NK-92 treated with Interleukin-12 subunit alpha and Interleukin-12 subunit beta, amount 100 ng/mL, for 24 hours (cell line): ENCODE measurements around the gene SPPL3.
A peak's percentile ranks its signal among the peaks of the same experiment; 100 is the strongest.
"Not testable (repeated sequence)": the region's sequence is repeated elsewhere in the genome, so short reads cannot be mapped to it uniquely, and the experiment has no call there.

ENCODE experiments used
- DNase-seq: peaks from one replicate; lab custom pipeline; 2025; lab: John Stamatoyannopoulos, UW

The SPPL3 gene

DNA sequence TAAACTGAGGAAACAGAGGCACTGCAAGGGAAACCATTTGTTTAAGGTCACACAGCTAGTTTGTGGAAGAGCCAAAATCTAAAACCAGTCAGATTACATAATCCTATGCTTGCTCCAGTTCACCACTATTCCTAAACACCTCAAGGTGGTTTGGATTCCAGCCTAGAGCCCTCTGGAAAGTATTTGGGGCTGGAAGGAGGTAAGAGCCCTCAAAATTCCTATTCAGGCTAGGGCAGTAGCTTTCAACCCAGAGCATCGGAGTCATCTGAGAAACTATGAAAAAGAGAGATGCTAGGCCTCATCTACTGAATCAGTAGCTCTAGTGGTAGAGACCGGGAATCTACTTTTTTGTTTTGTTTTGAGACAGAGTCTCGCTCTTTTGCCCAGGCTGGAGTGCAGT is 16.0 kb upstream of the SPPL3 start:
- DNase-seq, result no peak

- DNase-seq, result no peak
Observed at GRCh38 chr12:120917748-120918147, 13.6 kb upstream of the SPPL3 start.

- DNase-seq, result no peak
Observed at GRCh38 chr12:120916561-120916960, 12.4 kb upstream of the SPPL3 start.

GRCh38 chr12:120914794-120915193 is 10.6 kb upstream of the SPPL3 start:
- DNase-seq, result no peak

GRCh38 chr12:120909633-120910298 is 5.6 kb upstream of the SPPL3 start:
- no peak for DNase-seq

- no peak for DNase-seq
Observed at GRCh38 chr12:120905856-120906384, 1.8 kb upstream of the SPPL3 start.

DNA sequence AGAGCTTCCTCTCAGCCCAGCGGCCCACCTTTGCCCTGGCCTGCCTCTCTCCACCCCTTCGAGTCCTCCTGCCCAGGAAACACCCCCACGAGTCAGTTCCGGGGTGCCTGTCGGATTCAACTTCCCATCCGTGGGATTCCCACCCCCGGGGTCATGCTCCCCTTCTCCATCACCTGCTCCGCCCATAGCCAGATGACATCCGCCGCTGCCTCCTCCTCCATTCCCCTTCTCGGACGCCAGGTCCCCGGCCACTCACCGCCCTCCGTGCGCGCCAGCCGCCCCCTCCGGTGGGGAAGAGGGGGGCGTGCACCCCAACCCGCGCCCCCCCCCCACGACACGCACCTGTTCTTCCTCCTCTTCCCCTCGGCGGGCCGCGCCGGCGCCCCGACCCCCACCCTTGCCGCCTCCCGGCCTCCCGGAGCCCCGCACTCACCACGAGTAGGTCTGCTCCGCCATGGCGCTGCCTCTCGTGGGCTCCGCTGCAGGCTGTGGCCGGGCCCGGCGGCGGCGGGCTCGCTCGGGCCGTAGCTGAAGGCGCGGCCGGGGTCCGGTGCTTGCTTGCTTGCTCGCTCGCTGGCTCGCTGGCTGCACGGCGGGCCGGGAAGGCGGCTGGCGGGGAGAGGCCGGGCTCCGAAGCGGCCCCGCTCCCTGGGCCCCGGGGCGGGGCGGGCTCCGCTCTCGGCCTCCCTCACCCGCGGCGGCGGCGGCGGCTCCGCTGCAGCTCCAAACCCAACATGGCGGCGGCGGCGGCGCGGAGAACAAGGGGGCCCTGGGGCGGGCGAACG is 554 bp downstream of the SPPL3 start:
- DNase-seq, result peak; percentile 54

DNA sequence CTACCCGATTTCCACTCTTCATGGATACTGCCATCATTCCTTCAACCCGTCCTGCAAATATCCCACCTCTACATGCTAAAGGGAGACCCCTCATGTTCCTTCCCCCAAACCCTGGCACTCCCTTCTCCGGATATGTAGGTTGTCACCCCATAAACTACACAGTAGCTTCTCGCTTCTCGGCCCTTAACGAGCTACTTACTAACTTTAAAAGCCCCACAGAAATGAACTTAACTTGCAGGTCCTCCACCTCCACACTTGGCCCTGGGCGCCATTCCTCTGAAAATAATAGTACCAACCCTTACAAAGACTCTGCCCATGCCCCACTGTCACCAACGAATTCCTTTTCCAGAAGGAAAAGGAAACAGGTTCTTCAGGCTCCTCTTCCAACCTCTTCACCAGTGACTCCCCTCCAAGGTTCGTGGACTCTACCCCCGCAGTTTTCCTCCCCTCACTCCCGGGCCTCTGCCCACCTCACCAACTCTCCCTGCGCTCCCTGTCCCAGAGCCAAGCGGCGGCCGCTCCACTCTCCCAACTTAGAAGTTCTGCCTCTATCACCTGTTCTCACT is 1.2 kb downstream of the SPPL3 start:
- no peak for DNase-seq

DNA sequence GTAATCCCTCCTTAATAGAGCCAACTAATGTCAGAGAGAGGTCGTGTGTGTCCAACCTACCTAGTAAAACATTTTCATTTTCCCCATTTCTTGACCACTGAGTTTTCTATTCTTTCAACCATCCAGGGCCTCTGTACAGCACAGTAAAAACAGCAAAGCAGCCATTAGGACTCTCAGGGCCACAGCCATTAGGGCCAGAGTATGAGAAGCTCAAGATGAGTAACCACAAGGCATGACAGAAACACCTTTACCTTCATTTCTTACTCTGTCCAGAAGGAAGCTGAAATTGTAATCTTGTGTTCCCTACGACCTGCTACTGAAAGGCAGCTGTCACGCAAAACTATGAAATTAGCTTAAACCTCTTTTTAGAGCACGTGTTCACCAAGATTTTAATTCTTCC is 2.3 kb downstream of the SPPL3 start:
- DNase-seq, result no peak

GRCh38 chr12:120901101-120901500 is 3.1 kb downstream of the SPPL3 start:
- not testable (repeated sequence) for DNase-seq

GRCh38 chr12:120895532-120895931 is 8.6 kb downstream of the SPPL3 start:
- DNase-seq, result no peak

GRCh38 chr12:120892265-120892664 is 11.9 kb downstream of the SPPL3 start:
- no peak for DNase-seq

DNA sequence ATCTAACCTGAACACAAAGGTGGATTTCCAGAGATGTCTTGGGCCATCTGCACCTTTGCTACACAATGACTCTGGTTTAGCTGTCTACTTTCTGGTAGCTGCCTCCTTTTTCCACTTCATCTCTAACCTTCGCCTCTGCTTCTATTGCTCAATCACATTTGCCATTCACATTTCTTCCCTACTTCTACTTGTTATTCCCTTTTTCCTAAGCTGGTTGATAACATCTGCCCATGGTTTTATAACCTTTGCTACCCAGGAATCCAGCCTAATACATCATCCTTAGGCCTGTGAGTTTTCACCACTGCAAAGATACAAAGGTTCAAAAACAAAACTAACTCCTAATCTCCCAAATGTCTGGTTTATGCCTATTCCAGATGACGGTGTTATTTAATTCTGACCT is 13.2 kb downstream of the SPPL3 start:
- DNase-seq, result no peak

GRCh38 chr12:120887253-120888043 is 16.7 kb downstream of the SPPL3 start:
- no peak for DNase-seq

DNA sequence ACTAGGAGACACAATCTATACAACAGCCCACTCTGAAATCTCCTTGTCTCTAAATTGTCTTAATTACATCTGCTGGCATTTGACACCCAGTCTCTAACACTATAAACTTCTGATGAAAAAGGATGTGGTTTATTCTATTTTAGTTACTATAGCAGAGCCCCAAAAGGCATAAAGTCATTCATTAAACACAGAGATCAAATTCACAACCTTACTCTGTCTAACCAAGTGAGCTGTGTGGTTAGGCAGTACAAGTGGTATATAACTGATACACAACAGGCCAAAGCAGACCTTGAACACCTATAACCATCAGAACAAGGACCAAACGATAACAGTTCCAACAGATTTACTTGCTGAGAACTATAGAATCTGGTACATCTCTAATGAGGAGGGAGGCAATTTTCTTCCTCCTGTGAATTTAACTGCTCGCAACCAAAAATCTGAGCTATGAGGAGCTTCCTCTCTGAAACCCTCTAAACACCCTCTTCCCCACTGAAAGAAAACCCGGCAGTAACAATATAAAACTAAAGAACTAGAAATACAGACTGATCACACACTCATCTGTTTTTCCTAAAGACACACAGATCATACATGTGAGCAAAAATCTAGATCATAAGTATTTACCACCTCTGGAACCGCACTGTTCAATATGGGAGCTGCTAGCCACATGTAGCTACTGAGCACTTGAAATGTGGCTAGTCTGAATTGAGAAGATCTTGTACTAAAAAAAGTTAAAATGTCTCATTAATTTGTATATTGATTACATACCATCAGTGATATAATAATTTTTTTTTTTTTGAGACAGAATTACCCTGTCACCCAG is 17.7 kb downstream of the SPPL3 start:
- no peak for DNase-seq

GRCh38 chr12:120885521-120885920 is 18.6 kb downstream of the SPPL3 start:
- DNase-seq, result no peak

DNA sequence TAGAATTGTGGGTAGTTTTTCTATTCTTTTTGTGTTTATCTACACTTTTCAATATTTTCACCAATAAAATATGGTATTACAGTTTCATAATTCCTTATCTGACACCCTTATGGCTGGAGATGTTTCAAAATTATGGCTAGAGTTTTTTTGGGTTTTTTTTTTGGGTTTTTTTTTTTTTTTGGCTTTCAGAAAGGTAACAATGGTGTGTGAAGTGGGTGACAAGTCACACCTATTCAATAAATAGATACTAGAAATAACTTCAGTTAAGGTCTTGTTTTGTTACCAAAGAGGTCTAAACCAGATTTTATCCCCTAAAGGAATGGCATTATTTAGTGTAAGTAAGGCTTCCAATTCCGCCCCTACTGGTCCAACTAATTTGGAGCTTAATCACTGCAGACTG is 19.5 kb downstream of the SPPL3 start:
- DNase-seq, result no peak

DNA sequence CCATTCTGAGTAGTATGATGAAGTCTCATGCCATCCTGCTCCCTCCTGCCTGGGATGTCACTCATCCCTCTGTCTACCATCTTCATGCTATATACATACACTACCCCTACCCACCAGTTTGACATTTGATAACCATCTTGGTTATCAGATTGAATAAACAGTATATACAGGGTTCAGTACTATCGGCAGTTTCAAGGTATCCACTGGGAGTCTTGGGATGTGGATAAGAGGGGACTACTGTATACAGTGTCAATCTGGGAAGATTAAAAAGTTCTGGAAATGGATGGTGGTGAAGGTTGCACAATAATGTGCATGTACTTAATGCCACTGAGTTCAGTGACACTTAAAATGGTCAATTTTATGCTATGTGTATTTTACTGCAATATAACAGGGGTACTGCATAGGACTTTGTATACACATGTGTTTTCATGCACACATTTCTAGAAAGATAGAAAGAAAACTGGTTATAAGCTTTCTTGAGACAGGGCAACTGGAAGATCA is 22.1 kb downstream of the SPPL3 start:
- DNase-seq, result no peak

GRCh38 chr12:120879718-120880300 is 24.3 kb downstream of the SPPL3 start:
- DNase-seq, result no peak

DNA sequence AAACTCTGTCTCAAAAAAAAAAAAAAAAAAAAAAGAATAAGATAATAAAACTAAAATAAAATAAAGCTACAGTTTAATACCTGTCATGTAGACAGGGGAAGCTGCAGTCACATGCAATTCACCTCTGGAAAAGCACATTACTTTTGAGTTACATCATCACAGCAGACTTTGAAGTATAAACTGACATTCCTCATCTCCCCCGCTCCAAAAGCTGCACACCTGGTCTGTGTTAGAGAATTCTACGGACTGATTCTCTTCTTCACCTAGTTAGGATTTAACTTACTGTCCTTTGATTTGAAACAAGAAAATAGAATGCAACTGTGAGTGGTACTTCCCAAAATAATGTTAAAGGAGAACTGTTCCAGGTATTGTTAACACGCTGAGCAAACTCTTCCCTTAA is 25.1 kb downstream of the SPPL3 start:
- no peak for DNase-seq
